Type B pancreatic cell (in vitro differentiated cells): ENCODE measurements around the gene SVIL. TPM values are rescaled to one million over a fixed set of nuclear protein-coding genes. Genes with fewer than 3 reads are reported as not detected.

ENCODE experiments used
- DNase-seq: peaks from one replicate; pipeline ENCODE4 v3.0.0; 2021; ENCODE audit warnings: mixed read lengths; ENCODE audit not compliant: unreplicated experiment; ENCODE audit errors: extremely low spot score
- H3K27ac Mint-ChIP-seq: 2 replicates; pipeline ENCODE4 v1.8.0; 2021; ENCODE audit warnings: mild to moderate bottlenecking, mixed read lengths
- H3K27me3 Mint-ChIP-seq: 2 replicates; pipeline ENCODE4 v1.8.0; 2021; ENCODE audit warnings: mixed read lengths
- H3K36me3 Mint-ChIP-seq: 2 replicates; pipeline ENCODE4 v1.8.0; 2021; ENCODE audit warnings: mixed read lengths
- H3K4me1 Mint-ChIP-seq: one replicate; pipeline ENCODE4 v1.8.0; 2021; ENCODE audit warnings: mixed read lengths; ENCODE audit not compliant: unreplicated experiment
- H3K4me3 Mint-ChIP-seq: 2 replicates; pipeline ENCODE4 v1.8.0; 2021; ENCODE audit warnings: mild to moderate bottlenecking, mixed read lengths
- H3K9me3 Mint-ChIP-seq: 2 replicates; pipeline ENCODE4 v1.8.0; 2021; ENCODE audit warnings: mixed read lengths
- CTCF ChIP-seq: fragments of 200-600 bp; sonication (generic); conservative IDR thresholded peaks from 2 replicates; pipeline ENCODE4 v1.5.0; 2021; ENCODE audit warnings: antibody characterized with exemption, mild to moderate bottlenecking
- total RNA-seq: library from RNA; stranded (reverse); gene quantifications from 2 replicates; pipeline ENCODE4 v1.2.1, GENCODE V29; 2021; ENCODE audit warnings: low replicate concordance

SVIL gene
- total RNA-seq, 1 donor from 2014 or later, result 171 TPM

DNA sequence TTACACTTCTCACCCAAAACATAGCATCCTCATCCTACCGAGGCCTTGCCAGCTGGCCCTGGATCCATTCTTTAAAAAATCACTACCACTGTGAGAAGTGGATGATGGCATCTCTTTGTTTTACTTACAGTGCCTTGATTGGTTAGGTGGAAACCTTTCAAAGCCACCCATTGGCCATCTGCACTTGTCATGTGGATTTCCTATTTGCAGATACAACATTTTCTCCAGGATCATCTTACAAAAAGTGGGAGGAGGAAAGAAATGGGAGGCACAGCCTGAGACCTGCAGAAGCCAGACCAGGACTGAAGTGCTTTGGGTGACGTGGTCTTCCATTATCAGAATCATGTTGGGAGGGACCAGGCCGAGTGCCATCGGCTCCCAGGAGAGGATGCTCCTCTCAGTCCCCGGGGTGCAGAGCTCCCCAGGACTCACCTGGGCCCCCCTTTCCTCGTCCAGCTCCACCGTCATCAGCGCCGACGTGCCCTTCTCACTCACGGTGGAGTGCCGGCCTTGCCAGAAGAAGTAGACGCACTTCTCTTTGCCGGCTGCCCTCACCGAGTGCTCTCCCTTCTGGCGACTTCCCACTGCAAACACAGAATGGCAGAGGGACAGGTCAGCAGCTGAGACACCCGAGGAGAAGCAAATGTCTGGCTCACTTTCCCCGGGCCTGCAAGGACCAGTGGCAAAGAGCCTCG lies 161.2 kb downstream of the SVIL start:
- H3K4me1 Mint-ChIP-seq, result peaks cover 20% of the 10 kb centered on the region
- no peak overlapping the region for H3K4me3 Mint-ChIP-seq
- no peaks in the 10 kb centered on the region for H3K27me3 Mint-ChIP-seq
- TF ChIP-seq CTCF, result no peak
- H3K9me3 Mint-ChIP-seq, result no peaks in the 10 kb centered on the region
- H3K36me3 Mint-ChIP-seq, result peaks cover 36% of the 10 kb centered on the region
- H3K27ac Mint-ChIP-seq, result no peak overlapping the region
- no peak for DNase-seq

DNA sequence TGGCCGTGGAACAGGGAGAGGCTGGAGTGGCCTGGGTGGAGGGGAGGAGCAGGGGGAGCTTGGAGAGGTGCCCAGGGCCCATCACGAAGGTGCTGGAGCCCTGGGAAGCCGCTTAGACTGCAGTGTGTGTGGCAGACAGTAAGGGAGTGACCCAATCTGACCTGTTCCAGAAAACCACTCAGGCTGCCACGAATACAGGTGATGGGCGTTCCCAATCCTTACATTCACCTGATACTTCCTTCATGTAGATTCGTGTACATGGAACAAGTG lies 161.7 kb downstream of the SVIL start:
- DNase-seq, result no peak
- no peak for TF ChIP-seq CTCF
- H3K36me3 Mint-ChIP-seq, result peaks cover 39% of the 10 kb centered on the region
- no peaks in the 10 kb centered on the region for H3K27me3 Mint-ChIP-seq
- H3K4me3 Mint-ChIP-seq, result no peak overlapping the region
- H3K27ac Mint-ChIP-seq, result peak overlapping the region; percentile 58
- H3K9me3 Mint-ChIP-seq, result no peaks in the 10 kb centered on the region
- peaks cover 20% of the 10 kb centered on the region for H3K4me1 Mint-ChIP-seq

DNA sequence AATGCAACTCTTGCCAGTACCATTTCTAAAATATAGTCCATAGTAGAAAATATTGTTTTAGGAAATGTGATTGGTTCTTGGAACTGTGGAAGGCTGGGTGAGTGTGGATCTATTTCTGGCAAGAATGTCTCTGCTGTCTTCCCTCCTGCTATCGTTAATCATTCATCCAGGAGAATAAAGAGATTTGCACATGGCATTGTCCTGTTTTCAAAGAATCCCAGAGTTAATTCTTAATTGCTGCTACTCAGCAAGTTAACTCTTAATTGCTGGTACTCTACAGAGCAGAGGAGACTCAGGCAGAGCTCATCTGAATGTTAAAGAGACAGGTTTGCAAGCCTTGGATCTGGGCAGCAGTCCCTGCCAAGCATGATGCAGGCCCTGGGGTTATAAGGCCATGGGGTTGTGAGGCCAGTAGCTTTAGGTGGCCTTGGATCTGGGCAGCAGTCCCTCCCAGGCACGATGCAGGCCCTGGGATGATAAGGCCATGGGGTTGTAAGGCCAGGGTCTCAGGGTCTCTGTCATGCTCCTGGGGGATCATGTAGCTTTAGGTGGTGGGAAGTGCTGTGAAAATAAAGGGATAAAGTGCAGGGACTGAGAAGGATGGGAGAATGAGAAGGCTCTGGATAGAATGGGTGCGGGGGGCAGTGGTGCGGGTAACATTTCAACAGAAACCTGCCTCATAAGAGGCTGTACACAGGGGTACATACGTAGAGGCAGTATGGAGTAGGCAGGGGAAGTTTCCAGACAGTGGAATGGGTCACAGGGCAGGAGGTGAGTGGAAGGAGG lies 162.3 kb downstream of the SVIL start:
- Mint-ChIP-seq H3K4me3 (no peak overlapping the region), H3K4me1 (peaks cover 20% of the 10 kb centered on the region)

GRCh38 chr10:29471544-29471859 lies 163.3 kb downstream of the SVIL start:
- H3K4me3 Mint-ChIP-seq, result no peak overlapping the region
- DNase-seq, result no peak
- H3K27me3 Mint-ChIP-seq, result no peaks in the 10 kb centered on the region
- peak overlapping the region; percentile 58 for H3K27ac Mint-ChIP-seq
- peaks cover 48% of the 10 kb centered on the region for H3K36me3 Mint-ChIP-seq
- TF ChIP-seq CTCF, result no peak
- H3K4me1 Mint-ChIP-seq, result peaks cover 20% of the 10 kb centered on the region
- H3K9me3 Mint-ChIP-seq, result no peaks in the 10 kb centered on the region

More for the DNA sequence above, 162.3 kb downstream of the SVIL start:
- no peak for TF ChIP-seq CTCF
- Mint-ChIP-seq H3K36me3 (peaks cover 41% of the 10 kb centered on the region), H3K27me3 (no peaks in the 10 kb centered on the region), H3K27ac (peak overlapping the region; percentile 58), H3K9me3 (no peaks in the 10 kb centered on the region)
- no peak for DNase-seq

GRCh38 chr10:29470843-29471543 lies 163.8 kb downstream of the SVIL start:
- Mint-ChIP-seq H3K27me3 (no peaks in the 10 kb centered on the region), H3K27ac (peak overlapping the region; percentile 58), H3K4me1 (peaks cover 20% of the 10 kb centered on the region), H3K36me3 (peaks cover 51% of the 10 kb centered on the region), H3K9me3 (no peaks in the 10 kb centered on the region), H3K4me3 (no peak overlapping the region)
- no peak for DNase-seq
- no peak for TF ChIP-seq CTCF
